Gastrocnemius medialis (tissue), 4 donors: Measurements from ENCODE around the gene TLE4. TPM values are rescaled to one million over a fixed set of nuclear protein-coding genes. Genes with fewer than 3 reads are reported as not detected.

ENCODE experiments used
- ATAC-seq, 2 donors: fragments of 150-250 bp; one replicate each; pipeline ENCODE4 v1.9.1; 2016
- DNase-seq, 2 donors: peaks; one replicate each; pipeline ENCODE4 v3.0.0-alpha.2; 2019
- H3K27ac ChIP-seq, 4 donors: fragments of 200-600 bp; sonication (generic); 1 replicate in 1 of 4; 2 replicates in 3 of 4; pipeline ENCODE4 v1.5.1; 2016 to 2018; ENCODE audit warnings: mild to moderate bottlenecking in 2 of 4, moderate library complexity in 1 of 4
- H3K27me3 ChIP-seq, 3 donors: fragments of 200-600 bp; sonication (generic) in 2 of 3; 1 replicate in 1 of 3; 2 replicates in 2 of 3; pipeline versions ENCODE4 v1.5.1 to v1.6.0; 2016 to 2019; ENCODE audit warnings: mild to moderate bottlenecking in 1 of 3, moderate library complexity in 1 of 3
- H3K36me3 ChIP-seq, 2 donors: fragments of 200-600 bp; sonication (generic) in 1 of 2; one replicate each; pipeline ENCODE4 v1.5.1; 2017 to 2018
- H3K4me1 ChIP-seq, 2 donors: fragments of 200-600 bp; sonication (generic) in 1 of 2; one replicate each; pipeline ENCODE4 v1.5.1; 2016 to 2017; ENCODE audit warnings: mild to moderate bottlenecking in 2 of 2
- H3K4me3 ChIP-seq, 4 donors: fragments of 200-600 bp; sonication (generic) in 3 of 4; 1 replicate in 1 of 4; 2 replicates in 3 of 4; pipeline ENCODE4 v1.5.1; 2016 to 2019; ENCODE audit warnings: mild to moderate bottlenecking in 2 of 4
- H3K9me3 ChIP-seq, 3 donors: fragments of 200-600 bp; sonication (generic) in 2 of 3; 1 replicate in 1 of 3; 2 replicates in 2 of 3; pipeline ENCODE4 v1.5.1; 2016 to 2019
- CTCF ChIP-seq, 5 experiments: fragments of 450-650 bp in 3 of 5; fragments of 200-600 bp in 2 of 5; sonication (generic) in 2 of 5; IDR thresholded peaks in 4 of 5; conservative IDR thresholded peaks in 1 of 5; 1 replicate in 4 of 5; 2 replicates in 1 of 5; pipeline ENCODE4 v1.5.1; 2016 to 2019; ENCODE audit warnings: antibody characterized with exemption in 5 of 5, mild to moderate bottlenecking in 3 of 5, moderate library complexity in 3 of 5
- POLR2A ChIP-seq, 2 donors: fragments of 450-650 bp; IDR thresholded peaks; one replicate each; pipeline ENCODE4 v1.6.1; 2017; ENCODE audit warnings: antibody characterized with exemption in 2 of 2, mild to moderate bottlenecking in 2 of 2, moderate library complexity in 2 of 2
- in situ Hi-C, 4 donors: fragments of 200-750 bp; cut with MboI; loops; one replicate each; pipeline versions ENCODE4 v1.15.0 to v1.8.0; 2017; ENCODE audit warnings: low sequenced_read_pairs in 4 of 4
- intact Hi-C: fragments of 100-400 bp; cut with DNase I; formaldehyde crosslinking; loops from one replicate; pipeline ENCODE4 v1.15.1; 2023; ENCODE audit warnings: low total_unique reads
- total RNA-seq, 4 donors: library from RNA; depleted of rRNA; stranded (reverse); fragments of >200 nt; gene quantifications; one replicate each; pipeline versions ENCODE4 v1.1.0 to v1.2.3, GENCODE V29; 2016

TLE4 gene
- total RNA-seq, 4 donors from 2014 or later = 30.1 to 64.6 (median 43.4) TPM

- intact Hi-C loops = no loop called here
- DNase-seq (no peak), ATAC-seq (no peak)
- H3K9me3 ChIP-seq = no peaks in the 10 kb centered on the region
- no peak overlapping the region for H3K27ac ChIP-seq
- in situ Hi-C loops = loop anchor here in 1 of 4 donors (25.0 kb wide), 1 partner anchor 97 kb away; no protein-coding TSS in a partner anchor
- H3K4me3 ChIP-seq = no peak overlapping the region
- H3K27me3 ChIP-seq = no peaks in the 10 kb centered on the region
- H3K36me3 ChIP-seq = no peaks in the 10 kb centered on the region
- TF ChIP-seq CTCF (IDR thresholded peaks at IDR 0.05 in 4 of 5, conservative IDR thresholded peaks at IDR 0.05 in 1 of 5) = no peak
- no peak for TF ChIP-seq POLR2A (IDR thresholded peaks at IDR 0.05)
- H3K4me1 ChIP-seq = no peaks in the 10 kb centered on the region
Observed at GRCh38 chr9:79759460-79759859, 187.7 kb downstream of the TLE4 start.

- in situ Hi-C loops = loop anchor here in 1 of 4 donors (25.0 kb wide), 1 partner anchor 100 kb away; no protein-coding TSS in a partner anchor
- H3K27me3 ChIP-seq = no peaks in the 10 kb centered on the region
- no peak overlapping the region for H3K4me3 ChIP-seq
- no peaks in the 10 kb centered on the region for H3K4me1 ChIP-seq
- H3K9me3 ChIP-seq = no peaks in the 10 kb centered on the region
- H3K27ac ChIP-seq = no peak overlapping the region
- H3K36me3 ChIP-seq = no peaks in the 10 kb centered on the region
- no peak for ATAC-seq
- no peak for DNase-seq
- no peak for TF ChIP-seq POLR2A (IDR thresholded peaks at IDR 0.05)
- no peak for TF ChIP-seq CTCF (IDR thresholded peaks at IDR 0.05 in 4 of 5, conservative IDR thresholded peaks at IDR 0.05 in 1 of 5)
- intact Hi-C loops = no loop called here
Observed at GRCh38 chr9:79762070-79762469, 190.3 kb downstream of the TLE4 start.

- intact Hi-C loops (no loop called here), in situ Hi-C loops (loop anchor here in 1 of 4 donors (25.0 kb wide), 1 partner anchor 101 kb away; no protein-coding TSS in a partner anchor)
- H3K4me3 ChIP-seq = no peak overlapping the region
- no peak overlapping the region for H3K27ac ChIP-seq
- H3K27me3 ChIP-seq = no peaks in the 10 kb centered on the region
- H3K4me1 ChIP-seq = no peaks in the 10 kb centered on the region
- ATAC-seq (no peak), DNase-seq (no peak)
- TF ChIP-seq CTCF (IDR thresholded peaks at IDR 0.05 in 4 of 5, conservative IDR thresholded peaks at IDR 0.05 in 1 of 5) = no peak
- TF ChIP-seq POLR2A (IDR thresholded peaks at IDR 0.05) = no peak
- no peaks in the 10 kb centered on the region for H3K36me3 ChIP-seq
- no peaks in the 10 kb centered on the region for H3K9me3 ChIP-seq
Observed at GRCh38 chr9:79763671-79764285, 192.0 kb downstream of the TLE4 start.

GRCh38 chr9:79764374-79764773, 192.6 kb downstream of the TLE4 start:
- no peaks in the 10 kb centered on the region for H3K27me3 ChIP-seq
- in situ Hi-C loops (loop anchor here in 1 of 4 donors (25.0 kb wide), 1 partner anchor 102 kb away; no protein-coding TSS in a partner anchor), intact Hi-C loops (no loop called here)
- H3K36me3 ChIP-seq = no peaks in the 10 kb centered on the region
- no peaks in the 10 kb centered on the region for H3K9me3 ChIP-seq
- H3K4me3 ChIP-seq = no peak overlapping the region
- H3K4me1 ChIP-seq = no peaks in the 10 kb centered on the region
- H3K27ac ChIP-seq = no peak overlapping the region
- TF ChIP-seq CTCF (IDR thresholded peaks at IDR 0.05 in 4 of 5, conservative IDR thresholded peaks at IDR 0.05 in 1 of 5) (no peak), POLR2A (IDR thresholded peaks at IDR 0.05) (no peak)
- ATAC-seq (peak; percentile 33 to 39), DNase-seq (peak in 1 of 2 donors; percentile 19)
